Measurements from ENCODE around the gene GC.
"Not testable (repeated sequence)": the region's sequence is repeated elsewhere in the genome, so short reads cannot be mapped to it uniquely, and the experiment has no call there.

GC gene, protein sequence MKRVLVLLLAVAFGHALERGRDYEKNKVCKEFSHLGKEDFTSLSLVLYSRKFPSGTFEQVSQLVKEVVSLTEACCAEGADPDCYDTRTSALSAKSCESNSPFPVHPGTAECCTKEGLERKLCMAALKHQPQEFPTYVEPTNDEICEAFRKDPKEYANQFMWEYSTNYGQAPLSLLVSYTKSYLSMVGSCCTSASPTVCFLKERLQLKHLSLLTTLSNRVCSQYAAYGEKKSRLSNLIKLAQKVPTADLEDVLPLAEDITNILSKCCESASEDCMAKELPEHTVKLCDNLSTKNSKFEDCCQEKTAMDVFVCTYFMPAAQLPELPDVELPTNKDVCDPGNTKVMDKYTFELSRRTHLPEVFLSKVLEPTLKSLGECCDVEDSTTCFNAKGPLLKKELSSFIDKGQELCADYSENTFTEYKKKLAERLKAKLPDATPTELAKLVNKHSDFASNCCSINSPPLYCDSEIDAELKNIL

DNA sequence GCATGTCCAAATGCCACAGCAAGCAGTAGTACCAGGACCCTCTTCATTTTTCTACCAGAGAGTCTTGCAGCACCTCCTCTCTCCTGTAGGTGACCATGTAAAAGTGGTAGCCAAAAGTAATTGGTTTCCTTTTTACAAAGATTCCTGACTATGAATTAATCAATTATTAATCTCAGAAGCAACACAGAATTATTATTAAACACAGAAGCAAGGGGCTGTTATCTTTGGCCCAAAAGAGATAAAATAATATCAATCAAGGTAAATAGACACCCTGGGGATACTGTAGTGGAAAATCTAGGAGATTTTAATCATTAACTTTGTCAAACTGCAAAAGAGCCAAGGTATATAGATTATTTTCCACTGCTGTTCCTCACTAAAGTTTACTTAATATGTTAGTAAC, at the start of gene GC:
Gene GC (minus strand): TSS at position 108 of the 400 bp plus-strand sequence. CDS start 61 bp downstream, at position 47.
- H3K4me3 ChIP-seq (ENCODE audit: low read depth in 1 of 2, low read length in 2 of 2), result no peak within 1 kb of the TSS
- H3K27me3 ChIP-seq (ENCODE audit: low read depth, low read length), result no peaks in the 10 kb centered on the region
- no peak within 1 kb of the TSS for H3K27ac ChIP-seq (ENCODE audit: low read length)
- no peaks in the 10 kb centered on the region for H3K36me3 ChIP-seq (ENCODE audit: control insufficient read depth in 1 of 2, insufficient read depth in 2 of 2, low read length in 2 of 2)
- H3K4me1 ChIP-seq (ENCODE audit: control insufficient read depth in 1 of 2, insufficient read depth in 2 of 2, low read length in 2 of 2), result no peaks in the 10 kb centered on the region
- no peaks in the 10 kb centered on the region for H3K9me3 ChIP-seq (ENCODE audit: control insufficient read depth in 1 of 2, low read length in 2 of 2)

DNA sequence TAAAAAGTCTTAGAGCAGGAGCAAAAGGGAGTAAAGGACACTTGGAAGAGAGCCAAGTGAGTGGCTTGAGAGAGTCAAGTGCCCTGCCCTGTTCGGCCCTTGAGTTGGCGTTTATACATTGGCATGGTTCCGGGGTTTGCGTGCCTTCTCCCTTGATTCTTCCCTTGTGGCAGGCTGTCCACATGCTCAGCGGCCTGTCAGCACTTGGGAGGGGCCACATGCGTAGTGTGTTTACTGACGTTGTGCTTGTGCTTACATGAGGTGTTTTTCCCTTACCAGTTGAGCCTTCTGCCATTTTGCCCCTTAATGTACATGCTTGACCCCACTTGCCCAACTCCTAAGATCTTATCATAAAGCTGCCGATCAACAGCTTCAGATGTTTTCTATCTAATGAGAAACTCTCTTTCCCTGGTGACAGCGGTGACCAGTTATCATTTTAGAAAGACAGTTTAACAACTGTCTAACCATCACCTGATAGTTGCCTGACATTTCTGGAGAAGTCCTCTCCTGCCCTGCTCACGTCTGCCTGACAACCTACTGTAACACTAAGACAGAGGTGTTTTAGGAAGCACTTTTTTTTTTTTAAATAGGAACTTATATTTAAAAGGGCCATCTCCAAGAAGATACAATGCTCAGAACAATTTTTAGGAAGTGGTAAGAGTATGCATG, 49.5 kb upstream of the GC start:
- Histone ChIP-seq H3K4me3 (ENCODE audit: low read depth in 1 of 2, low read length in 2 of 2) (no peak overlapping the region), H3K27ac (ENCODE audit: low read length) (no peak overlapping the region), H3K4me1 (ENCODE audit: control insufficient read depth in 1 of 2, insufficient read depth in 2 of 2, low read length in 2 of 2) (no peaks in the 10 kb centered on the region), H3K9me3 (ENCODE audit: control insufficient read depth in 1 of 2, low read length in 2 of 2) (no peaks in the 10 kb centered on the region), H3K27me3 (ENCODE audit: low read depth, low read length) (no peaks in the 10 kb centered on the region), H3K36me3 (ENCODE audit: control insufficient read depth in 1 of 2, insufficient read depth in 2 of 2, low read length in 2 of 2) (no peaks in the 10 kb centered on the region)

GRCh38 chr4:71832049-71832448, 48.2 kb upstream of the GC start:
- Histone ChIP-seq H3K36me3 (ENCODE audit: control insufficient read depth in 1 of 2, insufficient read depth in 2 of 2, low read length in 2 of 2) (no peaks in the 10 kb centered on the region), H3K27ac (ENCODE audit: low read length) (no peak overlapping the region), H3K4me1 (ENCODE audit: control insufficient read depth in 1 of 2, insufficient read depth in 2 of 2, low read length in 2 of 2) (no peaks in the 10 kb centered on the region), H3K27me3 (ENCODE audit: low read depth, low read length) (no peaks in the 10 kb centered on the region), H3K9me3 (ENCODE audit: control insufficient read depth in 1 of 2, low read length in 2 of 2) (no peaks in the 10 kb centered on the region), H3K4me3 (ENCODE audit: low read depth in 1 of 2, low read length in 2 of 2) (no peak overlapping the region)

DNA sequence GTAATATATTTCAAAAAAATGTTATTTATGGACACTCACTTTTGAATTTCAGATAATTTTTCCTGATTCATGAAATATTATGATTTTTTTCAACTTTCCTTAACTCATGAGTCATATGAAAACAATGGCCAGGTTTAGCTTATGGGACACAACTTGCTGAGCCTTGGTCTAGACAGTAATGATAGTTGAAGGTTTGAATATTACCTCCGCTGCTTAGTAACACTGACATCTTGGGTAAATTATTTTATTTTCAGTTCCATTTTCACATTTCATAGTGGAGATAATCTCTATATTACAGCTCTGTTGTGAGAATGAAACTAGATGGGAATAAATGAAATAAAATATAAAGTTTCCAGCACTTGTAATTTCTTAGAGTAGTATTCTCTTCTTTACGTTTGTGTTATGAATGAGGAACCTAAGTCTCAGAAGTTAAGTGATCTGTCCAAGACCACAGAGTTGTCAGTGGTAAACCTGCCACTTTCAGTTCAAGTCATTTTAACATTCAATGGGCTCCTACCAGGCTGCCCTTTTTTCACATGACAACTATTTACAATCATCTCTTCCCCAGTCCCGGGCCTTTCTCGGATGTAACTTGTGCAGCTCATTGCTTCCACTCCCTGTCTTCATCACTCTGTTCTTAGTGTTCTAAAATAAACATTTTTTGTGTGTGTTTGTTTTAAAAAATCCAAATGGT, 46.8 kb upstream of the GC start:
- H3K4me3 ChIP-seq (ENCODE audit: low read depth in 1 of 2, low read length in 2 of 2), result no peak overlapping the region
- H3K9me3 ChIP-seq (ENCODE audit: control insufficient read depth in 1 of 2, low read length in 2 of 2), result no peaks in the 10 kb centered on the region
- no peak overlapping the region for H3K27ac ChIP-seq (ENCODE audit: low read length)
- H3K27me3 ChIP-seq (ENCODE audit: low read depth, low read length), result no peaks in the 10 kb centered on the region
- no peaks in the 10 kb centered on the region for H3K36me3 ChIP-seq (ENCODE audit: control insufficient read depth in 1 of 2, insufficient read depth in 2 of 2, low read length in 2 of 2)
- H3K4me1 ChIP-seq (ENCODE audit: control insufficient read depth in 1 of 2, insufficient read depth in 2 of 2, low read length in 2 of 2), result no peaks in the 10 kb centered on the region

- Histone ChIP-seq H3K4me1 (ENCODE audit: control insufficient read depth in 1 of 2, insufficient read depth in 2 of 2, low read length in 2 of 2) (no peaks in the 10 kb centered on the region), H3K36me3 (ENCODE audit: control insufficient read depth in 1 of 2, insufficient read depth in 2 of 2, low read length in 2 of 2) (no peaks in the 10 kb centered on the region), H3K27ac (ENCODE audit: low read length) (no peak overlapping the region), H3K9me3 (ENCODE audit: control insufficient read depth in 1 of 2, low read length in 2 of 2) (no peaks in the 10 kb centered on the region), H3K27me3 (ENCODE audit: low read depth, low read length) (no peaks in the 10 kb centered on the region), H3K4me3 (ENCODE audit: low read depth in 1 of 2, low read length in 2 of 2) (no peak overlapping the region)
Measured at GRCh38 chr4:71828470-71828869, 44.6 kb upstream of the GC start.

DNA sequence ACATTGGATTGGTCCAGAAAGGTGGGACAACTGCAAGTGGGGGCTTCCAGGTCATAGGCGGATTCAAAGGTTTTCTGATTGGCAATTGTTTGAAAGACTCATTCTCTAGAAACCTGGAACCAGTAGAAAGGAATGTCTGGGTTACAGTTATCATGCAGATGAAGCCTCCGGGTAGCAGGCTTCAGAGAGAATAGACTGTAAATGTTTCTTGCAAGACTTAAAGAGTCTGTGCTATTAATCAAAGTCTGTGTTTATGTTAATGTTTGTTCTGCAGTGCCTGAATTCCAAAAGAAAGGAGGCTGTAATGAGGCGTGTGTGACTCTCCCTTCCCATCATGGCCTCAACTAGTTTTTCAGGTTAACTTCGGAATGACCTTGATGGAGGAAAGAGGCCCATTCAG, 43.9 kb upstream of the GC start:
- Histone ChIP-seq H3K36me3 (ENCODE audit: control insufficient read depth in 1 of 2, insufficient read depth in 2 of 2, low read length in 2 of 2) (no peaks in the 10 kb centered on the region), H3K4me1 (ENCODE audit: control insufficient read depth in 1 of 2, insufficient read depth in 2 of 2, low read length in 2 of 2) (no peaks in the 10 kb centered on the region)

GRCh38 chr4:71816676-71817303, 32.9 kb upstream of the GC start:
- Histone ChIP-seq H3K9me3 (ENCODE audit: control insufficient read depth in 1 of 2, low read length in 2 of 2) (no peaks in the 10 kb centered on the region), H3K36me3 (ENCODE audit: control insufficient read depth in 1 of 2, insufficient read depth in 2 of 2, low read length in 2 of 2) (no peaks in the 10 kb centered on the region), H3K27me3 (ENCODE audit: low read depth, low read length) (no peaks in the 10 kb centered on the region), H3K4me1 (ENCODE audit: control insufficient read depth in 1 of 2, insufficient read depth in 2 of 2, low read length in 2 of 2) (no peaks in the 10 kb centered on the region), H3K4me3 (ENCODE audit: low read depth in 1 of 2, low read length in 2 of 2) (no peak overlapping the region), H3K27ac (ENCODE audit: low read length) (no peak overlapping the region)

More for the DNA sequence above, 43.9 kb upstream of the GC start:
- Histone ChIP-seq H3K4me3 (ENCODE audit: low read depth in 1 of 2, low read length in 2 of 2) (no peak overlapping the region), H3K27ac (ENCODE audit: low read length) (no peak overlapping the region), H3K9me3 (ENCODE audit: control insufficient read depth in 1 of 2, low read length in 2 of 2) (no peaks in the 10 kb centered on the region), H3K27me3 (ENCODE audit: low read depth, low read length) (no peaks in the 10 kb centered on the region)

GRCh38 chr4:71814433-71814832, 30.6 kb upstream of the GC start:
- Histone ChIP-seq H3K4me3 (ENCODE audit: low read depth in 1 of 2, low read length in 2 of 2) (no peak overlapping the region), H3K27ac (ENCODE audit: low read length) (no peak overlapping the region), H3K4me1 (ENCODE audit: control insufficient read depth in 1 of 2, insufficient read depth in 2 of 2, low read length in 2 of 2) (no peaks in the 10 kb centered on the region), H3K36me3 (ENCODE audit: control insufficient read depth in 1 of 2, insufficient read depth in 2 of 2, low read length in 2 of 2) (no peaks in the 10 kb centered on the region), H3K9me3 (ENCODE audit: control insufficient read depth in 1 of 2, low read length in 2 of 2) (no peaks in the 10 kb centered on the region), H3K27me3 (ENCODE audit: low read depth, low read length) (no peaks in the 10 kb centered on the region)

DNA sequence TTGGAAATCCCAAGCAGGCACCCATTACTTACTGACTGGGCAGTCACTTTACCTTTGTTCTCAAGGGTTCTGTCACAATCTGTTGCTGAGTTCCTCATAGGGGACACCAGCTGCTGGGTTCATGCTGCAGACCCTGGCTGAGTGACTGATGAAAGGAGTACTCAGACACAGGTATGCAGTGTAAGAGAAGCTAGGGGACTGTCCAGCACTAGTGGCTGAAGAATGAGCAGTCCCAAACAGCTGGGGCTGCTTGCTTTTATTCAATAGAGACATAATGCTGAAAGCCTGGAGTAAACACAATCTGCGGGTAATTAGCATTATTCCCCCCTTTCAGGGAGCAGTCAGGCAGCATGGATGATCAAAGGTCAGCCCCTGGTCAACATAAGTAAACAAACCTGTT, 25.9 kb upstream of the GC start:
- not testable (repeated sequence) for H3K4me1 ChIP-seq (ENCODE audit: control insufficient read depth in 1 of 2, insufficient read depth in 2 of 2, low read length in 2 of 2); H3K9me3 ChIP-seq (ENCODE audit: control insufficient read depth in 1 of 2, low read length in 2 of 2); H3K36me3 ChIP-seq (ENCODE audit: control insufficient read depth in 1 of 2, insufficient read depth in 2 of 2, low read length in 2 of 2); H3K4me3 ChIP-seq (ENCODE audit: low read depth in 1 of 2, low read length in 2 of 2); H3K27ac ChIP-seq (ENCODE audit: low read length); H3K27me3 ChIP-seq (ENCODE audit: low read depth, low read length)

DNA sequence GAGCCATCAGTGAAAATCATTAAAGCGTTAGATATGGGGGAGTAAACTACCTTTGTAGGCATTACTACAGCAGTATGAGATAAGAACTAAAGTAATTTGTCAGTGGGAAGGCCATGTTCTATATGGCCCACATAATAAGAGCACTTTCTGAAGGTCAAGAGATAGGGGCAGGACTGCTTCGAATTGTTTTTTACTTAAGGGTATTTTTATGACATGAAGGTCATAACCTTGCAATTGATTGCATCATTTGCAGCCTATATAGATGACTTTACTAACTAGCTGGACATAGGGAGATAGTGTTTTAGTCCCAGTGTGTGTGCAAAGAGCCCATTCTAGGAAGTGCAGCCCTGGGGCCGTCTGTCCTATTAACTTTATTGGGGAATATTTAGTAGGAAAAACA, 23.6 kb upstream of the GC start:
- H3K4me1 ChIP-seq (ENCODE audit: control insufficient read depth in 1 of 2, insufficient read depth in 2 of 2, low read length in 2 of 2), result no peaks in the 10 kb centered on the region
- no peak overlapping the region for H3K27ac ChIP-seq (ENCODE audit: low read length)
- no peak overlapping the region for H3K4me3 ChIP-seq (ENCODE audit: low read depth in 1 of 2, low read length in 2 of 2)
- no peaks in the 10 kb centered on the region for H3K27me3 ChIP-seq (ENCODE audit: low read depth, low read length)
- no peaks in the 10 kb centered on the region for H3K9me3 ChIP-seq (ENCODE audit: control insufficient read depth in 1 of 2, low read length in 2 of 2)
- no peaks in the 10 kb centered on the region for H3K36me3 ChIP-seq (ENCODE audit: control insufficient read depth in 1 of 2, insufficient read depth in 2 of 2, low read length in 2 of 2)

- not testable (repeated sequence) for H3K27ac ChIP-seq (ENCODE audit: low read length); H3K9me3 ChIP-seq (ENCODE audit: control insufficient read depth in 1 of 2, low read length in 2 of 2); H3K27me3 ChIP-seq (ENCODE audit: low read depth, low read length); H3K4me1 ChIP-seq (ENCODE audit: control insufficient read depth in 1 of 2, insufficient read depth in 2 of 2, low read length in 2 of 2); H3K4me3 ChIP-seq (ENCODE audit: low read depth in 1 of 2, low read length in 2 of 2); H3K36me3 ChIP-seq (ENCODE audit: control insufficient read depth in 1 of 2, insufficient read depth in 2 of 2, low read length in 2 of 2)
Measured at GRCh38 chr4:71805230-71805629, 21.4 kb upstream of the GC start.

Data from muscle layer of duodenum (tissue), 2 donors.